ENCODE measurements around the gene SETD2.

SETD2 gene

GRCh38 chr3:46995901-46996562 is 167.9 kb downstream of the SETD2 start:
- TF ChIP-seq GATA3 (IDR thresholded peaks at IDR 0.05; ENCODE audit: low read depth, low read length): no peak
- TF ChIP-seq GATA2 (IDR thresholded peaks at IDR 0.05; ENCODE audit: low read depth, low read length): no peak

- no peak for TF ChIP-seq GATA2 (IDR thresholded peaks at IDR 0.05; ENCODE audit: low read depth, low read length)
- no peak for TF ChIP-seq GATA3 (IDR thresholded peaks at IDR 0.05; ENCODE audit: low read depth, low read length)
These were observed 168.8 kb downstream of the SETD2 start for GRCh38 chr3:46994801-46995731.

GRCh38 chr3:46993986-46994385 is 169.9 kb downstream of the SETD2 start:
- no peak for TF ChIP-seq GATA2 (IDR thresholded peaks at IDR 0.05; ENCODE audit: low read depth, low read length)
- TF ChIP-seq GATA3 (IDR thresholded peaks at IDR 0.05; ENCODE audit: low read depth, low read length): no peak

DNA sequence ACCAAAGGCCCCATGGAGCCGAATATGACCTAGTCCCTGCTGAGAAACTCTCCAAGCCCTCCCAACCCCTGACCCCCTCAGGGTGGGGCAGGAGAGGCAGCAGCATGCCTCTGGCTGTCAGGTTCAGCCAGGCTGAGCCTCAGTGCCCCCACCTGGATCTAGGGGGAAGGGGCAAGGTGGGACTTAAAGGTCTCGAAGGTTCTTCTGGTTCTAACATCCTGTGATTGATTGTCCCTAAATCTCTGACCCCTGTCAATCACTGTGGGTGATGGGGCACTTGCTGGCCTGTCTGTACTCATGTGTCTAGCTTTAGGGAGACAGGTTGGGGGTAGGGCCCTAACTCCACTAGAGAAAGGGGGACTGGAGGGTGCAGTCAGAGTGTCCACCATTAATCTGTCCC is 170.6 kb downstream of the SETD2 start:
- TF ChIP-seq GATA2 (IDR thresholded peaks at IDR 0.05; ENCODE audit: low read depth, low read length) (no peak), GATA3 (IDR thresholded peaks at IDR 0.05; ENCODE audit: low read depth, low read length) (no peak)

GRCh38 chr3:46992231-46992630 is 171.7 kb downstream of the SETD2 start:
- TF ChIP-seq GATA2 (IDR thresholded peaks at IDR 0.05; ENCODE audit: low read depth, low read length) (no peak), GATA3 (IDR thresholded peaks at IDR 0.05; ENCODE audit: low read depth, low read length) (no peak)

DNA sequence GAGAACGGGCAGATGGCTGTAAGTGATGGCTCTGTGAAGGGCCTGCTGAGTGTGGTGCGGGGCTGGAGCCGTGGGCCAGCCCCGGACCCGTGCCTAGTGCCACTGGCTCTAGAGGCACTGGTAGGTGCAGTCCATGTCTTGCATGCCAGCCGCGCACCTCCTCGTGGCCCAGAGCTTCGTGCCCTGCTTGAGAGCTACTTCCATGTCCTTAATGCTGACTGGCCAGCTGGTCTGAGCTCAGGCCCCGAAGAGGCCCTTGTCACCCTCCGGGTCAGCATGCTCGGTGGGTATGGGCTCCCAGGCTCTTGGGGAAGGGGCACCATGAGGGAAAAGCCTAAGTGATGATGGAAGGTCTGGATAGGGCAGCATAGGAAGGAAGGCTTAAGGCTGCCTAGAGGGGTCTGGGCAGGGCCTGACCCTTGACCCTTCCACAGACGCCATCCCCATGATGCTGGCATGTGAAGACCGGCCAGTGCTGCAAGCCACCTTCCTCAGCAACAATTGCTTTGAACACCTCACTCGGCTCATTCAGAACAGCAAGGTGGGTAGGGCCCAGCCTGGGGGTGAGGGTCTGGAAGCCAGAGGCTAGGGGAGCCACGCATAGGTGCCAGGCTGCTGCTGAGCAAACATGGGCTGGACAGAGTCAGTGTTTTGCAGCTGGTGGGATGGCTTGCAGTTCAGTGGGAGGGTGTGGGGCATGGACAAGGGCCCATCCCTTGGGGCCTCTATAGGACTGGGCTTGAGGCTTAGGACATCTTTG is 172.3 kb downstream of the SETD2 start:
- TF ChIP-seq GATA2 (IDR thresholded peaks at IDR 0.05; ENCODE audit: low read depth, low read length): no peak
- TF ChIP-seq GATA3 (IDR thresholded peaks at IDR 0.05; ENCODE audit: low read depth, low read length): no peak

GRCh38 chr3:46990573-46991374 is 173.1 kb downstream of the SETD2 start:
- TF ChIP-seq GATA2 (IDR thresholded peaks at IDR 0.05; ENCODE audit: low read depth, low read length) (no peak), GATA3 (IDR thresholded peaks at IDR 0.05; ENCODE audit: low read depth, low read length) (no peak)

DNA sequence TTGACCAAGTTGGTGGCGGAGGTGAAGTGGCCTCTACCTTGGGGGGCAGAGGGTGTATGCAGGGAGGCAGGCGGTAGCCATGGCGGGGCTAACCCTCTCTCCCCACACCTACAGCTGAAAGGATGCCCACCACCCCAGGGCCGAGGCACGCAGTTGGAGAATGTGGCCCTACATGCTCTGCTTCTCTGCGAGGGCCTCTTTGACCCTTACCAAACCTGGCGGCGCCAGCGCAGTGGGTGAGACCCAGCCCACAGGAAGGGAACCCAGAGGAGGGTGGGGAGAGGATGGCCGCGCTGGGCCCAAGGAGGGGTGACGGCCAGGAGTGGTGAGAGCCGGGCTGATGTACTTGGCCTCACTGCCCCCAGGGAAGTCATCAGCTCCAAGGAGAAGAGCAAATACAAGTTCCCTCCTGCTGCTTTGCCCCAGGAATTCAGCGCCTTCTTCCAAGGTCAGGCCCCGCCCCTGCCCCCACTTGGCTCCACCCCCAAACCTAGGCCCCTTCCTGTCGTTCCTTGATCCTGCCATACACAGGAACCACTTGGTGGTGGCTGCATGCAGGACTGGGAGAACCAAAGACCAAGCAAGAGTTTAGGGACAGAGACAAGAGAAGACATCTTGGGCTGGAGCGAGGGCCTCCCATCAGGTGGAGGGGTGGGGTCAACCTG is 174.6 kb downstream of the SETD2 start:
- TF ChIP-seq GATA2 (IDR thresholded peaks at IDR 0.05; ENCODE audit: low read depth, low read length) (no peak), GATA3 (IDR thresholded peaks at IDR 0.05; ENCODE audit: low read depth, low read length) (no peak)

DNA sequence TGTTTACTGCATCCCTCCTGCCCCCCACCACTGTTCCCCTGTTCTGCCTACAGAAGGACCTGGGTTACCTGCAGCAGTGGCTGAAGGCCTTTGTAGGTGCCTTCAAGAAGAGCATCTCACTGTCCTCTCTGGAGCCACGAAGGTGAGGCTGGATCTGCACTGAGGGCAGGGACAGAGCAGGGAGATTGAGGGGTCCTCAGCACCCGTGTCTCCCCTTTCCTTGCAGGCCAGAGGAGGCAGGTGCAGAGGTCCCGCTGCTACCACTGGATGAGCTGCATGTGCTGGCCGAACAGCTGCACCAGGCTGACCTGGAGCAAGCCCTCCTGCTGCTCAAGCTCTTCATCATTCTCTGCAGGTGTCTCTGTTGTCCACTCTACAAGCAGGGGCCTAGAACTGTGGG is 175.3 kb downstream of the SETD2 start:
- TF ChIP-seq GATA3 (IDR thresholded peaks at IDR 0.05; ENCODE audit: low read depth, low read length) (no peak), GATA2 (IDR thresholded peaks at IDR 0.05; ENCODE audit: low read depth, low read length) (no peak)

GRCh38 chr3:46987743-46988401 is 176.0 kb downstream of the SETD2 start:
- TF ChIP-seq GATA3 (IDR thresholded peaks at IDR 0.05; ENCODE audit: low read depth, low read length) (no peak), GATA2 (IDR thresholded peaks at IDR 0.05; ENCODE audit: low read depth, low read length) (no peak)

- TF ChIP-seq GATA3 (IDR thresholded peaks at IDR 0.05; ENCODE audit: low read depth, low read length) (no peak), GATA2 (IDR thresholded peaks at IDR 0.05; ENCODE audit: low read depth, low read length) (no peak)
These were observed 176.6 kb downstream of the SETD2 start for GRCh38 chr3:46987319-46987742.

DNA sequence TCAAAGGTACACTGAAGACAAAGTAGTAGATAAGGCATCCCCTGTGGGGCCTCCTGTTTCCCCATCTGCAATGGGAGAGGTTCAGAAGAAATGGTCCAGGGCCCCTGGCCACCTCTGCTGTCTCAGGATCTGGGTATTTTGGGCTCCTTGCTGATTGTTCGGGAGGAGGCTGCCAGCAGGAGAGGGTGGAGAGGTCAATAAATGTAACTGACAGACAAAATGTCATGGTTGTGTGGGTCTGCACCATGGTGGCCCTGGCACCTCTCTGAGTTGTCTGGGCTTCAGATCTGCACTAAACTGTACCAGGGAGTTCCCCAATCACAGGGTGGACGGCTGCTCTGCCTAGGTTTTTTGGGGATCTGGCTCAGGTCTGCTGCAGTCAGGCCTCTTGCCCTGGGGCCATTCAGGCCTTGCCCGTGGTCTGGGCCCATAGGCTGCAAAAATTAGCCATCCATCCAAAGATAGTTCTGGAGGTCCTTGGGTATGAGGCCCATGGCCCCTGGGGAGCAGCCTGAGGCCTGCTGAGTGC is 177.1 kb downstream of the SETD2 start:
- TF ChIP-seq GATA2 (IDR thresholded peaks at IDR 0.05; ENCODE audit: low read depth, low read length): no peak
- no peak for TF ChIP-seq GATA3 (IDR thresholded peaks at IDR 0.05; ENCODE audit: low read depth, low read length)
